Dedifferentiated amniotic fluid mesenchymal stem cell (primary cell): Measurements from ENCODE around the gene IL24.

Experiments used
- DNase-seq: peaks from one replicate; pipeline ENCODE4 v3.0.0-alpha.2; 2016; ENCODE audit errors: extremely low spot score

Gene IL24

GRCh38 chr1:206925106-206925736 is 28.0 kb downstream of the IL24 start:
- no peak for DNase-seq

GRCh38 chr1:206926286-206926685 is 29.0 kb downstream of the IL24 start:
- no peak for DNase-seq

DNA sequence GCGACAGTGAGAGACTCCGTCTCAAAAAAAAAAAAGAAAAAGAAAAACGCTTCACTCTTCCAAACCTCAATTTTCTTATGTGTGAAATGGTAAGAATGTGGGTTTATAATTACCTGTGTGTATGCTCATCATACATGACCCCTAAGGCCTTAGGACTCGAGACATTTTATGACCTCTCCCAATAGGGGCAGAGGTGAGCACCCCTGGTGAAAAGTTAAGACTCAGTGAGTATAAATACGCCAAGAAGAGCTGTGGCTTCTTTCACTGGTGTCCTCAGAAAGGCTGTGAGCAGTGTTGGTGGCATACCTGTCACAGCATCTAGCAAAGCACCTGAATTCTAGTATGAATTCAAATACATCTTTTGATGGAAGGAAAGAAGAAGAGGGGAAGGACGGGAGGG is 32.3 kb downstream of the IL24 start:
- DNase-seq: no peak

- DNase-seq: no peak
Measured at GRCh38 chr1:206930210-206930798, 33.1 kb downstream of the IL24 start.

DNA sequence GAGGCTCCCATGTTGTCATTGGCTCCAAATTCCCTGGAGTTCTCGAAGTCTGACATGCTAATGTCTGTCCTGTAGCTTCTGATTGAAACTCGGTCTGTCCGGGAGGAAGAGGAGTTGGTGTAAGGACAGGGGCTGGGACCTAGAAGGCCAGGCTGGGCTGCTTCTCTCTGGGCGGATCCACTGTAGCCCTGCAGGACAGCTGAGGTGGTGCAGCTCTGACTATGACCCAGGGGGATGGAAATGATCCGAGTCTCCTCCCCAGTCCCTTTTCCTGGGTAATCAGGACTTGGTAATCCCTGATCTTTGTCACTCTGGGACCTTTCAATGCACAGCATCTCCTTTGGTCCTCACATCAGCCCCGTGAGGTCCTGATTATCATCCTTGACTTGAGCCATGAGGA is 34.5 kb downstream of the IL24 start:
- no peak for DNase-seq

GRCh38 chr1:206932177-206932576 is 34.9 kb downstream of the IL24 start:
- no peak for DNase-seq

GRCh38 chr1:206933333-206933945 is 36.2 kb downstream of the IL24 start:
- no peak for DNase-seq

DNA sequence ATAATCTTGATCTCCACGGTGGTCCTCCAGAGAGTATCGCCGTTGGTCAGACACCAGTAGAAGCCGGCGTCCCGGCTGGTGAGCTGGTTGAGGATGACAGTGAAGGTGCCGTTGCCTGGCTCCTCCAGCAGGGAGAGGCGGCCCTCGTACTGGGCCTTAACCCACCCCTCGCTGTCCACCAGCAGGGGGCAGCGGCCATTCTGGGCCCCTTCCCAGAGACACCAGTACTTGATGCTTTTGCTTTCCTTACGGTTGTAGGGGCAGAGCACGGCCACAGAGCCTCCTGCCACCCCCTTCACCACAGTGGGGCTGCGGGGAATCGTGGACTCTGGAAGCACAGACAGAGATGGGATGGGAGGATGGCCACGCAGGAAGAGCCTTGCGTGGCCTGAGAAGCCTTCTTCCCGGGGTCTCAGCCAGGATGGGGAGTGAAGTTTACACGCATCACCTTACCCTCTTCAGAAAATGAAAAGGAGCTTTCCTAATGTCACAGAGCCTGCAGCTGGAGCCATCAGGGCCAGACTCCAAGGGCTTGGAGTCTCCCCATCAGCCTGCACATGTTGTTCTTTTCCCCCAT is 38.3 kb downstream of the IL24 start:
- DNase-seq: no peak

DNA sequence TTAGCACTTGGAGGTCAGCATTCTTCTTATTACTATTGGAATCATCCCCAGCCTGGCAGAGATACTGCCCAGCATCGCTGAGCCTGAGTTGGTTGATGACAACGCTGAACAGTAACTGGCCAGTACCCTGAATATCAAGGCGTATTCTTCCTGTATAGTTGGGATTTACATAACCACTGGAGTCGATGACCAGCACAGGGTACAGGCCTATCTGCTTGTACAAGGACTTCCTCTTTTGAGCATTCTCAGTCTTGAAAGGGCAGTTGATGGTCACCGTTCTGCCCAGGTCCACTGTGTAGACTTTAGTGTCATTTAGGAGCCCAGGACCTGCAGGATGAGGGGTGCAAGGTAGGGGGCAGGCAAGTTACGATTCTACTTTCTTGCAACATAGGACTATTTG is 40.2 kb downstream of the IL24 start:
- DNase-seq: no peak

DNA sequence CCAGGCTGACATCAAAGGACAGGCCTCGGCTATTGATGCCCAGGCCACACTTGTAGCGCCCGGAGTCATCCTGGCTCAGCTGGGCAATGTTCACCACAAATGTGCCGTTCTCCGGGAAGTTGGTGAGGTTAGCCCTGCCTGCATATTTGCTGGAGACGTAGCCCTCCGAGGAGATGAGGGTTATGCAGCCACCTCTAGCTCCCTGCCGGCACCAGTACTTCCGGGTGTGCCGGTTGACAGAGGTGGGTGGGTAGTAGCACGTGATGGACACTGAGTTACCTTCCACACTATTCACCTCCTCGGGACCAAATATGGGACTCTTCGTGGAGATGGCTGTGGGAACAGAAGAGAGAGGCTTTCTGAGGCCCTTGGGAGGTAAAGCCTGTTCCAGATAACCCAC is 41.9 kb downstream of the IL24 start:
- DNase-seq: no peak

GRCh38 chr1:206939841-206940587 is 42.8 kb downstream of the IL24 start:
- no peak for DNase-seq

GRCh38 chr1:206940588-206940936 is 43.3 kb downstream of the IL24 start:
- DNase-seq: no peak

DNA sequence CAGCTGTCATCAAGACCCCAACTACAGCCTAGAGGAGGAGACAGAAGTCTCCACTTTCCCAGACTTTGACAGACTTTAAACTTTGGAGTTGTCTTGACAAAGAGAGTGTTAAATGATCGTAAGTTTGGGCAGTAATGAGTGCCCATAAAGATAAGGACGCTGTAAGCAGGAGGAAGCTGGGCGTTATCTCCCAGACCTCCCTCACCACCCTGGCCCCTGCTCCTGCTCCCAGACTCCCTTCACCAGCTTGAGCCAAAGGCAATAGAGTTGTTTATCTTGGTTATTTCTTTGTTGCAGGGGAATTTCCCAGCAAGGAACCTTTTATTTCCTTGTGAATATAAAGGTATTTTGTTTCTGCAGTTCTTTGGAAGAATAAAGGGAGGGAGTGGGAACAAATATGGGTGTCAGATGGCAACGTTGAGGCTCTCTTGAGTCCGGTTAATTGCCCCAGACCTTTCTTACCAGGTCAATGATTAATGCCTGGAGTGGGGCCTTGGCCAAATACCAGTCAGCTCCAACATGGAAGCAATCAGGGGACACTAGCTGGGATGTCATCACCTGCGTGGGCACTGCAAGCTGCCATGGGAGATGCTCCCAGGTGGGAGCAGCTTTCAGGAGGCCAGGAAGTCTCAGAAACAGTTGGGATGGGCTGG is 44.6 kb downstream of the IL24 start:
- DNase-seq: no peak

DNA sequence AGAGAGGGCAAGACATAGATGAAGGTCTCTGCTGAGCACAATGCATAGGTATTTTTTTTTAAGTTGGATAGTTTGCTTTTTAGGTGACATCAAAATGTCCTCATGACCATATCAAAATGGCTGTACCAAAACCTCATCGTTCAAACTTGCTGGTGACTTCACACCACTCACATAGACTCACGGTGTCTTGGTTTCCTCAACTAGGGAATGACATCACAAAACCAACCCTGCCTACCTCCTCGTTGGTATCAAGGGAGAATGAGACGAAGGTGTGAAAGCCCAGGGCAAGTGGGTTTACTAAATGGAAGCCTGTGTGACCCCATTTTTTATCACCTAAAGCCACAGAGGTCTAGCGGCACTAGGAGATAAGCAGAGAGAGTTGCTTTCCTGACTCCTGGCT is 47.5 kb downstream of the IL24 start:
- no peak for DNase-seq

DNA sequence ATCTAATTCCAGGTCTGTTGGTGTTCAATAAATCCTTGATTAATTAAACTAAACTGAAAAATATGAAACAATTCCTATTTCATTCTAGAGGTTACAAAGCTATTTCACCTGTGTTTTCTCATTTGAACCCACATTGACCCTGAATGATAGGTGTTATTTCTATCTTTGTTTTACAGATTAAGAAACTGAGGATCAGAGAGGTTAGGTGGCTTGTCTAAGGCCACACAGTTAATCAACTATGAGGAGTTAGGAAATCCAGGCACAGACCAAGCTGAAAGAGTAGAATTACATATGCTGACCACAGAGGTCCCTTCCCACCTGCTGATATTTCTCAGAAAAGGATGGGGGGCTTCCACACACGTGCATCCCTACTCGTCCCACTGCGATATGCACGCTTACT is 48.5 kb downstream of the IL24 start:
- DNase-seq: no peak

DNA sequence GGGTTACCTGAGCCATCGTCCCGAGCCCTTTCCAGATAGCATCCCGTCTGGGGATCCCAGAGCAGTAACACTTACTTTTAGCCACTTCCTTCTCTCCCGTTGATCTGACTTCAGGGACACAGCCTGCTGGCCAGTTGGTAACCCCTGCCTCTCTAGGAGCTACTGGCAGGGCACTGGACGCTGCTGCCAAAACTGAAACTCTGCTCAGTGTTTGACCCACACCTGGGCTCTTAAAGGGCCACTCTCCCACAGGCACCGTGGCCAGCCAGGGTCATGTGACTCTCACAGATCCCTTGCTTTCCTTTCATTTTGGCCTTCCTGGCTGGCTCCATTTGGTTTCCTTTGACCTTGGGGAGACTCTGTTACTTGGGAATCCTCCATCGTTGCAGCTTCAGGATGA is 49.0 kb downstream of the IL24 start, which contains the start of gene PIGR:
Gene PIGR, minus strand, starts transcription at position 206 of the 400 bp plus-strand sequence. CDS start 5,935 bp downstream, outside the sequence.
- DNase-seq: no peak

GRCh38 chr1:206947255-206947654 is 50.0 kb downstream of the IL24 start:
- DNase-seq: no peak

DNA sequence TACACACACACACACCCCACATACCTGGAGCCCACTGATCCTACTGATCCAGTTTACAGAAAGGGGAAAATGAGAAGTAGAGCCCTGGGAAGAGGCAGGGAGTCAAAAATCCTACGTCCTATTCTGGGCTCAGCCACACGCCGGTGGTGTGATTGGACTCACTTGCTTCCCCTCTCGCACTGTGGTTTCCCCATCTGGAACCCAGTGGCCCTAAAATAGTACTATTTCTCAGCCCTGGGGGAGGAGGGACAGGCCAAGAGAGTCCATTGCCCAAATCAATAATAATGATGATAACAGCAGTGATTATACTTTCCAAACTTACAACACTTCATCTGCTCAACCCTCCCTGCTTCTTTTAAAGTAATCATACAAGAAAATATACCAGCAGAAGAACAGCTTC is 52.0 kb downstream of the IL24 start:
- no peak for DNase-seq

GRCh38 chr1:206949641-206950040 is 52.4 kb downstream of the IL24 start:
- no peak for DNase-seq

- no peak for DNase-seq
Measured at GRCh38 chr1:206951318-206952100, 54.3 kb downstream of the IL24 start.

DNA sequence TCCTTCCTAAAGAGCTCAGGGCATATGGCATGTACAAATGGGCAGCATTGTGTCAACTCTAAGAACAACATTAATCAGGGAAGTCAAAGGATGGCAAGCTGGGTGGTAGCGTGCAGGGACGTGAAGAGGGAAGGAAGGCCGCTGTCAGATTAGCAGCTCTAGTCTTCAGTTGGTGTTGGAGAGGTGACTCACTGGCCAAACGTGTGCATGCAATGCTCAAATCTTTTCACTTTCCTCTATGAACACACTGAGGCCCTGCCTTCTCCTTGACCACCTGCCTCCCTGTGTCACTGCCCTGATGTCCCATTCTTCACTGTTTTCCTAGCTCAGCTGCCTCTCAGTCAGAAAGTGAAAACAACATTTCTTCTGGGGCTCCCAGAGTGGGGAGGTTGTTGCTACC is 54.9 kb downstream of the IL24 start:
- no peak for DNase-seq
